Tibial artery (tissue), 4 donors: Measurements from ENCODE around the gene ASPN.
"Not testable (repeated sequence)": the region's sequence is repeated elsewhere in the genome, so short reads cannot be mapped to it uniquely, and the experiment has no call there.

Experiments used
- DNase-seq, 2 donors: peaks; one replicate each; pipeline ENCODE4 v3.0.0-alpha.2; 2019
- H3K27ac ChIP-seq, 2 donors: fragments of 200-600 bp; sonication (generic) in 1 of 2; 1 replicate in 1 of 2; 2 replicates in 1 of 2; pipeline ENCODE4 v1.5.1; 2018 to 2019; ENCODE audit warnings: mild to moderate bottlenecking in 1 of 2
- H3K27me3 ChIP-seq, 2 donors: fragments of 200-600 bp; sonication (generic) in 1 of 2; one replicate each; pipeline versions ENCODE4 v1.5.1 to v1.6.0; 2016 to 2019
- H3K36me3 ChIP-seq, 3 donors: fragments of 200-600 bp; sonication (generic) in 2 of 3; one replicate each; pipeline ENCODE4 v1.5.1; 2016 to 2019; ENCODE audit warnings: mild to moderate bottlenecking in 2 of 3
- H3K4me1 ChIP-seq, 4 donors: fragments of 200-600 bp; sonication (generic) in 2 of 4; 1 replicate in 3 of 4; 2 replicates in 1 of 4; pipeline ENCODE4 v1.5.1; 2016 to 2019
- H3K4me3 ChIP-seq, 2 donors: fragments of 200-600 bp; sonication (generic) in 1 of 2; 1 replicate in 1 of 2; 2 replicates in 1 of 2; pipeline ENCODE4 v1.5.1; 2018 to 2019; ENCODE audit warnings: mild to moderate bottlenecking in 2 of 2
- H3K9me3 ChIP-seq, 3 donors: fragments of 200-600 bp; sonication (generic) in 1 of 3; one replicate each; pipeline ENCODE4 v1.5.1; 2016 to 2019
- intact Hi-C: fragments of 100-400 bp; cut with DNase I; formaldehyde crosslinking; loops from one replicate; pipeline ENCODE4 v1.15.0; 2023; ENCODE audit warnings: low total_unique reads
- TF ChIP-seq, protein P1 (sequence below), 2 experiments: fragments of 200-600 bp in 1 of 2; fragments of 450-650 bp in 1 of 2; IDR thresholded peaks; one replicate each; pipeline ENCODE4 v1.5.1; 2017 to 2019; ENCODE audit warnings: antibody characterized with exemption in 2 of 2, mild to moderate bottlenecking in 1 of 2, moderate library complexity in 1 of 2

The ASPN gene

DNA sequence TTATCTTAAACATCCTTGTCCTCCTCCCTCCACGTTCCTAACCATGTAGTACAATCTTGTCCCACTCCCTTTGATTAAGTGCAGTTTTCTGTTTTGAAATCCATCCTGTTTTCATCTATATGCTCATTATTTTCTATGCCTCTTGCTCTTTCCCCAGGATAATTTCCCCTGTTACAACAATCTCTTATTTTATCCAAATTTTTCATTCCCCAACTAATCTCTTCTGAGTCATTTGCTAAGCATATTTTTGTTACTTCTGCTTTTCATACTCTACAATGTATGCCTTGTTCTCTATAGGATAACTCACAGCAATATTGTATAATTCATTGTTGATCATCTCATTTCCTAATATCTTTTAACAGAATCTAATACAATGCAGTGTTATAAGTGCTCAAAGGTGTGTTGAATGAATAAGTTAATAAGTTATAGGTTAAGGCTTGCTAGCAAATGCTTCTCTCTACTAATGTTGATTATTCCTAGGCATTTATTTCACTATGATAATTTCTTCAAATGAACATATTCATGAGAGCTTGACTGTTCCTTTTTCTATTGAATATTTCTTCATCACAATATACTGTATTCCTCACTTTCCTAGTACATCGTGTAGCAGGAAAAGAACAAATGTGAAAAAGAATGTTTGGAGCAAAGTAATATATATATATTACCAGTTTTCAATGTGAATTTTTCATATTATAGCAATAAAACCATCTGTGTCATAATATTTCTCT is 59.5 kb downstream of the ASPN start:
- TF ChIP-seq, protein P1, sequence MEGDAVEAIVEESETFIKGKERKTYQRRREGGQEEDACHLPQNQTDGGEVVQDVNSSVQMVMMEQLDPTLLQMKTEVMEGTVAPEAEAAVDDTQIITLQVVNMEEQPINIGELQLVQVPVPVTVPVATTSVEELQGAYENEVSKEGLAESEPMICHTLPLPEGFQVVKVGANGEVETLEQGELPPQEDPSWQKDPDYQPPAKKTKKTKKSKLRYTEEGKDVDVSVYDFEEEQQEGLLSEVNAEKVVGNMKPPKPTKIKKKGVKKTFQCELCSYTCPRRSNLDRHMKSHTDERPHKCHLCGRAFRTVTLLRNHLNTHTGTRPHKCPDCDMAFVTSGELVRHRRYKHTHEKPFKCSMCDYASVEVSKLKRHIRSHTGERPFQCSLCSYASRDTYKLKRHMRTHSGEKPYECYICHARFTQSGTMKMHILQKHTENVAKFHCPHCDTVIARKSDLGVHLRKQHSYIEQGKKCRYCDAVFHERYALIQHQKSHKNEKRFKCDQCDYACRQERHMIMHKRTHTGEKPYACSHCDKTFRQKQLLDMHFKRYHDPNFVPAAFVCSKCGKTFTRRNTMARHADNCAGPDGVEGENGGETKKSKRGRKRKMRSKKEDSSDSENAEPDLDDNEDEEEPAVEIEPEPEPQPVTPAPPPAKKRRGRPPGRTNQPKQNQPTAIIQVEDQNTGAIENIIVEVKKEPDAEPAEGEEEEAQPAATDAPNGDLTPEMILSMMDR (IDR thresholded peaks at IDR 0.05): no peak
- H3K27ac ChIP-seq: peak overlapping the region; percentile 56 to 57
- peak overlapping the region; percentile 38 to 51 for H3K4me3 ChIP-seq
- intact Hi-C loops: no loop called here
- peaks cover 0 to 31% (median 9%) of the 10 kb centered on the region in 4 donors for H3K4me1 ChIP-seq
- no peaks in the 10 kb centered on the region for H3K36me3 ChIP-seq
- no peak for DNase-seq
- H3K27me3 ChIP-seq: no peaks in the 10 kb centered on the region
- H3K9me3 ChIP-seq: no peaks in the 10 kb centered on the region

DNA sequence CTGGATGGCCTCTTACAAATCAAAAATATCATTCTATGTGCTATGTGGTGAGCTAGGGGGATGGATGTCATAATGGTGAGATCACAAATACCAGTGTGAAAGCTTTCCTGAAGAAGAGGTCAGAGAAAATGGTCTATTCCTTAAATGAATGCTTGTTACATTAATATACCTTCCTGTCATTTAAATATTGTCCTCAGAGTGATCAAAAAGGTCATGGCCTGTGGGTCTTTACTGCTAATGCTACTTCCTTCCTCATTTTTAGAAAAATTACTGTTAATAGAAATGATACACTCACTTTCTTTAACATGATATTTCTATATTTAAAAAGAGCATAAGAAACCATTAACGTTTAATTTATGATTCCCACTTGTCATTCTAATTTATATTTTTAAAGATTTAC is 67.7 kb downstream of the ASPN start:
- DNase-seq: no peak
- no peaks in the 10 kb centered on the region for H3K36me3 ChIP-seq
- H3K4me1 ChIP-seq: no peaks in the 10 kb centered on the region
- no peak overlapping the region for H3K27ac ChIP-seq
- no peaks in the 10 kb centered on the region for H3K27me3 ChIP-seq
- intact Hi-C loops: no loop called here
- H3K9me3 ChIP-seq: no peaks in the 10 kb centered on the region
- no peak overlapping the region for H3K4me3 ChIP-seq
- TF ChIP-seq, protein P1 (IDR thresholded peaks at IDR 0.05): no peak

DNA sequence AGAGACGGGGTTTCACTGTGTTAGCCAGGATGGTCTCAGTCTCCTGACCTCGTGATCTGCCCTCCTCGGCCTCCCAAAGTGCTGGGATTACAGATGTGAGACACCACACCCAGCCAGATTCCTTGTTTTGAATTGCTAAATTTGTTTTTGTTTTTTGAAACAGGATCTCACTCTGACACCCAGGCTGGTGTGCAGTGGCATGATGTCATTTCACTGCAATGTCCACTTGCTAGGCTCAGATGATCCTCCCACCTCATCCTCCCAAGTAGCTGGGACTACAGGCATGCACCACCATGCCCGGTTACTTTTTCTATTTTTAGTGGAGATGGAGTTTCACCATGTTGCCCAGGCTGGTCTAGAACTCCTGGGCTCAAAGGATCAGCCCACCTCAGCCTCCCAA is 71.1 kb downstream of the ASPN start:
- H3K36me3 ChIP-seq, H3K9me3 ChIP-seq, H3K27ac ChIP-seq, DNase-seq, intact Hi-C loops, H3K27me3 ChIP-seq, H3K4me3 ChIP-seq: not testable (repeated sequence)
- peaks cover 0 to 19% (median 8%) of the 10 kb centered on the region in 4 donors for H3K4me1 ChIP-seq

DNA sequence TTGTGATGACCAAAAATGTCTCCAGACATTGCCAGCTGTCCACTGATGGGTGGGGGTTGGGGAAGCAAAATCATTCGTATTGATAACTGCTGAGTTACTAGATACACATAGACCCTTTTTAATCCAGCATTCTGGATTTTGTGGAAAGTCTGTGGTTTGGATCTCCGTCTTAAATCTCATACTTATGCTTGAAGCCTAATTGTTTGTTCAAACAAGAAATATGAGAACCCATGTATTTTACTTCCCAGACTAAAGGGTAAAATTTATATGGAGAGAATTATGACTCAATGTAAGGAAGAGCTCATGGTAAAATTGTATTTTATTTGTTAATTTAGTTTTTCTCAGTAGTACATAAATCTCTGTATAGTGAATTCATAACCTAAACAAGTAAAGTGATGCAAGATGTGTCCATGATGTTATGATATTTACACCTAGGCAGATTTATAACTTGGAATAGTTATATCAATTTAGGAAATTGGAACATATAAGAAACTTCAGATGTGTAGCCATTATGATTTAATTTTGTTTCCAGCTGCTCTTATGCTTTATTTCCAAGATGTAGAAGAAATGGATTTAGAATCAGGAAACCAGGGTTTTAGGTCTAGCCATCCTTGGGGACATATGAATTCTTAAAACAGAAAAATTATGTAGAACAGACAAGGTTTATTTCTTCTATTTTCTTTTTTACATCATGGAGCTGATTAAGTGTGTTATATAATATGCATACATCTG is 73.4 kb downstream of the ASPN start:
- Histone ChIP-seq H3K27me3 (no peaks in the 10 kb centered on the region), H3K4me1 (peaks cover 0 to 39% (median 15%) of the 10 kb centered on the region in 4 donors), H3K4me3 (no peak overlapping the region), H3K36me3 (no peaks in the 10 kb centered on the region), H3K27ac (no peak overlapping the region), H3K9me3 (no peaks in the 10 kb centered on the region)
- DNase-seq: no peak
- TF ChIP-seq, protein P1 (IDR thresholded peaks at IDR 0.05): no peak
- intact Hi-C loops: no loop called here

DNA sequence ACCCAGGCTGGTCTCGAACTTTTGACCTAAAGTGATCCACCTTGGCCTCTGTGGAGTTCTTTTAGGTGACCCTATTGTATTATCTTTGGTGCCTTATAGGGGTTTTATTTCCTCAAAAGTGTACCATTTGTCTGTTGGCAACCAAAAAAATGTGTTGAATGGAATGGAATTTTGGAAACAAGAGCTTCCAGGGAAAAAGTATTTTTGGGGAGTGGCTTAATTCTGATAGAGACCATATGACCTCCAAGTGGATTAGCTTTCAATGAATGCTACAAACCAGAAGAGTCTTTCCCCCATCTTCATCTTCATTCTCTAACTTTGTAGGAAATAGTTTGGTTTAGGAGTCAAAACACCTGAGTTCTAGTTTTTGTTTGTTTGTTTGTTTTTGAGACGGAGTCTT is 74.5 kb downstream of the ASPN start:
- Histone ChIP-seq H3K27me3 (no peaks in the 10 kb centered on the region), H3K36me3 (no peaks in the 10 kb centered on the region), H3K4me1 (peaks cover 0 to 44% (median 15%) of the 10 kb centered on the region in 4 donors), H3K4me3 (no peak overlapping the region), H3K27ac (peak overlapping the region; percentile 72 to 76), H3K9me3 (no peaks in the 10 kb centered on the region)
- DNase-seq: no peak
- intact Hi-C loops: no loop called here
- TF ChIP-seq, protein P1 (IDR thresholded peaks at IDR 0.05): no peak

DNA sequence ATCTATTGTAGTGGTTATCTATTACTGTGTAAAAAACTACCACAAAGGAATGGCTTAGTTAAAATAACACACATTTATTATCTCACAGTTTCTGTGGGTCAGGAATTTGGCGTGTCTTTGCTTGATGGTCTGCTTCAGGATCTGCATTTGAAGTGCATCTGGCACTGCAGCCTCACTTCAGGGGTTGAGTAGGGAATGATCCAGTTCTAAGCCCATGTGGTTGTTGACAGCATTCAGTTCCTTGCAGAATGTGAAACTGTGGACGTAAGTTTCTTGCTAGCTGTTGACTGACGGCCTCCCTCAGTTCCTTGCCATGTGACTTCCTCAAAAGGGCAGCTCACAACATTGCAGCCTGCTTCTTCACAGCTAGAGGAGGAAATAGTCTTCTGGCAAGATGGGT is 75.8 kb downstream of the ASPN start:
- Histone ChIP-seq H3K4me3 (peak overlapping the region; percentile 41 to 44), H3K27ac (peak overlapping the region; percentile 72 to 76), H3K27me3 (no peaks in the 10 kb centered on the region), H3K9me3 (no peaks in the 10 kb centered on the region), H3K4me1 (peaks cover 0 to 57% (median 15%) of the 10 kb centered on the region in 4 donors), H3K36me3 (no peaks in the 10 kb centered on the region)
- intact Hi-C loops: no loop called here
- peak; percentile 75 to 80 for DNase-seq
- TF ChIP-seq, protein P1 (IDR thresholded peaks at IDR 0.05): peak in 1 of 2 experiments; percentile 17
